Measurements from ENCODE around the gene RPS6KA3.

Gene RPS6KA3

GRCh38 chrX:20266810-20267606 lies at the start of gene RPS6KA3:
Gene RPS6KA3, minus strand, starts transcription at chrX:20266909. Its CDS starts 277 bp downstream, at chrX:20266632.
- DNase-seq (ENCODE audit: low read depth, low spot score): no peak
- H3K27ac ChIP-seq: peak within 1 kb of the TSS; percentile 79

- peak; percentile 31 for DNase-seq (ENCODE audit: low read depth, low spot score)
- H3K27ac ChIP-seq: peak overlapping the region; percentile 46
Measured at GRCh38 chrX:20315140-20315539, 48.4 kb upstream of the RPS6KA3 start.

- no peak for DNase-seq (ENCODE audit: low read depth, low spot score)
Measured at GRCh38 chrX:20313899-20314298, 47.2 kb upstream of the RPS6KA3 start.

DNA sequence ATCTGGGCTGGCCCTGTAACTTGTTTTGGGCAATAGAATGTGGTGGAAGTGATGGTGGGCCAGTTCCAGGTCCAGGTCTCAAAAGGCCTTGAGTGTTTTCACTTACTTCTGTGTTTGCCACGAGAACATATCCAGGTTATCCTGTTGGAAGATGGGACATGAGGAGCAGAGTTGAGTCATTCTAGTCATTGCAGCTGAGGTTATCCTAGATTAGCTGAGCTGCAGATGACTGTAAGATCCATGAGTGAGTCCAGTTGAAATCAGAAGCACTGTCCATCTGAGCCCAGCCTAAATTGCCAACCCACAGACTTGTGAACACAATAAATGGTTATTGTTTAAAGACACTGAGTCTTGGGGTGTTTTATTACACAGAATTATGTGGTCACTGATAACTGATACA lies 45.3 kb upstream of the RPS6KA3 start:
- DNase-seq (ENCODE audit: low read depth, low spot score): no peak
- no peak overlapping the region for H3K27ac ChIP-seq

More at GRCh38 chrX:20313899-20314298, 47.2 kb upstream of the RPS6KA3 start:
- H3K27ac ChIP-seq: no peak overlapping the region

DNA sequence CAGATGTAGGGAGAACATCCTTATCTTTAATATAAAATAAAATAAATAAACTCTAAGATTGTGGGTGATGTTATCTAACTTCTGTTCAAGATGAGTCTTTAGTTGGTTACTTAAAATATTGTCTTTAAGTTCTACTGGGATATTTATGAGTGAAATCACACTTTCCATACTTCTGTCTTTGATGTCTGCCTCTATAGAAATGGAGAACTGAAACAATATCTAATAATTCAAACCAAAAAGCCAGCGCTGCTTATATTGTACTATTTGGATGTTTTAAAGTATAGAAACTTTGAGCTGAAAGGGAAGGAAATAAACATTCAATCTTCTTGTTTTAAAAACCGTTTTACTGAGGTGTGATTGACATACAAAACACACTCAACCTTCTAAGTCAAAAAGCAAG lies 44.8 kb upstream of the RPS6KA3 start:
- H3K27ac ChIP-seq: no peak overlapping the region
- DNase-seq (ENCODE audit: low read depth, low spot score): no peak

GRCh38 chrX:20309806-20310205 lies 43.1 kb upstream of the RPS6KA3 start:
- no peak for DNase-seq (ENCODE audit: low read depth, low spot score)
- no peak overlapping the region for H3K27ac ChIP-seq

DNA sequence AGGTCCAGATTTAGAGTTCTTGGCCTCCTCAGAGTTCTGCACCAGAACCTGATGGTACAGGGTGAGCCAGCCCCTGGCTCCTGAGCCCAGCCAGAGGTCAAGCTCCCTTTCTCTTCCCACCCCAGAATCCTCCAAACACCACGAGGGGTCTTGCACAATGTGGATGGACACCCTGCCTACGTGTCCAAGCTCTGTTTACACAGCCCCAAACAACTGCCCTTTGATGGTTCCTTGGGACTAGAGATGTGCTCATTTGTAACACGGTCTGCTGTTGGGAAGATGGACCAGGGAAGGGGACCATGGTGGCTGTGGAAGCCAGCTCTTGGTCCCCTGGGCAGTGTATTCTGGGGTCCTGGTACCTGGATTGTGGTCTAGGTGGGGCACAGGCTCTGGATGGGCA lies 40.0 kb upstream of the RPS6KA3 start:
- no peak for DNase-seq (ENCODE audit: low read depth, low spot score)
- H3K27ac ChIP-seq: no peak overlapping the region

- no peak overlapping the region for H3K27ac ChIP-seq
- no peak for DNase-seq (ENCODE audit: low read depth, low spot score)
Measured at GRCh38 chrX:20300822-20301221, 34.1 kb upstream of the RPS6KA3 start.

DNA sequence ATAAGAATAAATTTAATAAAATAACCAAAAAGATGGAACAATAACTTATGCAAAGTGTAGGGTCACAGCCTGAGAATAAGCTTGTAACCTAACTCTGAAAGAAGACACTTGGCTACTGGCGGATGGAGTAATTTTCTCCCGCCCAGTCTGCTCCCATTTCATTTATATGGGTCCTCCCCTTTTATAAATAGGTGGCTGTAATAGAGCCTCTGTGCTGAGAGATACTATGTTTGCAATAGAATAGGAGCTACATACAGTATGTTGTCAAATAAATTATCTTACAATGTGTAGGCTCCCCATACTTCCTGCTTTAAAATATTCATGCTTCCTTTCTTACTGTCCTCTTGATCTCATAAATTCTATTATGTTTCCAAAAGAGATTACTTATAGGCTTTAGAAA lies 28.2 kb upstream of the RPS6KA3 start:
- no peak for DNase-seq (ENCODE audit: low read depth, low spot score)
- H3K27ac ChIP-seq: no peak overlapping the region

DNA sequence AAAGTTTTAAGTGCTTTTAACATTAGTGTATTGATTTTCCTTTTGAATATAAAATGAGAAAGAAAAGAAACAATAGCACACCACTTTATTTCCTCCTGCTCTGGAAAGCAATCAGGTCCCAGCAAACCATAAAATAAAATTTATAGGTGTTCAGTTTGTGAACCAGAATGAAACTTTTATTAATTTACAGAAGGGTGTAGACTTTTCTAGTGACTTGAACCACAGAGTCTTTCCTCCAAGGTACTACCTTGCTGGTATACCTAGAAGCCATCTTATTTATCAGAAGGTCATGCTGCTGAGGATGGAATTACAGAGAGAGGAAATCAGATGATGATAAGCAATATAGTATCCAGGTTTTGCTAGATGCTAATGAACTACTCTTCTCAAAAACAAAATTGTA lies 27.6 kb upstream of the RPS6KA3 start:
- no peak for DNase-seq (ENCODE audit: low read depth, low spot score)
- H3K27ac ChIP-seq: no peak overlapping the region

DNA sequence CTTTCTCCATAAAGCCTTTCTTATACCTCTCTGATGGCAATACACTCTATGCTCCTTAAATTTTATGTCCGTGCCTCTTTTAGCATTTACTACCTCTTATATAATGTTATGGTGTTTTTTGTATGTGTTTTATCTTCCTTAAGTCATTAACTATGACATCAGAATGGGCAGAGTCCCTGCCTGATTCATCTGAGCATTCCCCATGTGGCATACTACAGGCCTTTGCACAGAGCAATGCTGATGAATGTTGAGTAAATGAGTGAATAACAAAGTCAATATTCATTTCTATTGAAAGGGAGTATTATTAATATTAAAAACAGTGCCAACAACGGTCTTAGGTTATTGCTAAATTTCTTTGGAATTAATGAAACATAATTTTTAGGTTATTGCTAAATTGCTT lies 18.8 kb upstream of the RPS6KA3 start:
- no peak overlapping the region for H3K27ac ChIP-seq
- DNase-seq (ENCODE audit: low read depth, low spot score): no peak

- H3K27ac ChIP-seq: no peak overlapping the region
- DNase-seq (ENCODE audit: low read depth, low spot score): no peak
Measured at GRCh38 chrX:20284992-20285391, 18.3 kb upstream of the RPS6KA3 start.

GRCh38 chrX:20284444-20284843 lies 17.7 kb upstream of the RPS6KA3 start:
- no peak for DNase-seq (ENCODE audit: low read depth, low spot score)
- H3K27ac ChIP-seq: no peak overlapping the region

- no peak for DNase-seq (ENCODE audit: low read depth, low spot score)
- no peak overlapping the region for H3K27ac ChIP-seq
Measured at GRCh38 chrX:20280938-20281337, 14.2 kb upstream of the RPS6KA3 start.

DNA sequence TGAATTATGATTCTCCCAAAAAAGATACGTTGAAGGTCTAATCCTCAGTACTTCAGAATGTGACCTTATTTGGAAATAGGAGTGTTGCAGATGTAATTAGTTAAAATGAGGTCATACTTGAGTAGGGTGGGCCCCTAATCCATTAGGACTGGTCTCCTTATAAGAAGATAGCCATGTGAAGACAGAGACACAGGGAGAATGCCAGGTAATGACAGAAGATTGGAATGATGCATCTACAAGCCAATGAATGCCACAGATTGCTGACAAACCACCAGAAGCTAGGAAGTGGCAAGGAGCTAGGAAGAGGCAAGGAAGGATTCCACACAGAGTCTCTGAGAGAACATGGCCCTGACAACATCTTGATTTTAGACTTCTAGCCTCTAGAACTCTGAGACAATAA lies 7.4 kb upstream of the RPS6KA3 start:
- DNase-seq (ENCODE audit: low read depth, low spot score): no peak
- no peak overlapping the region for H3K27ac ChIP-seq

- no peak for DNase-seq (ENCODE audit: low read depth, low spot score)
- peak overlapping the region; percentile 73 for H3K27ac ChIP-seq
Measured at GRCh38 chrX:20271730-20272129, 5.0 kb upstream of the RPS6KA3 start.

DNA sequence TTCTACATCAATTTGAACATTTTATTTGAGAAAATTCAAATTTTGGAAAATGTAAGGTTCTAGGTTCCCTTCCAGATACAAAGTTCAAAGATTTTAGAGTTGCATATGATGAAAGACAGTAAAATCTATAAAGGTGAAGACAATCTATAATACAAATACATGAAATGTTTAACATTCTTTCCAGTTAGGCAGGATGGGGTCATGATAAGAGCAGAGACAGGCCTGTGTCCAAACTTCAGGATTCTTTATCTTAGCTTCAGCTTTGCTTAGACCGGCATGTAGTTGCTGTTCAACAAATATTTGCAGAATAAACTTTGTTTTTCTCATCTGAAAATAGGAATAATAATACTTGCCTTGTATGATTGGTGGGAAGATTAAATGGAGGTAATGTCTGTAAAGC lies 4.5 kb upstream of the RPS6KA3 start:
- peak overlapping the region; percentile 73 for H3K27ac ChIP-seq
- no peak for DNase-seq (ENCODE audit: low read depth, low spot score)

DNA sequence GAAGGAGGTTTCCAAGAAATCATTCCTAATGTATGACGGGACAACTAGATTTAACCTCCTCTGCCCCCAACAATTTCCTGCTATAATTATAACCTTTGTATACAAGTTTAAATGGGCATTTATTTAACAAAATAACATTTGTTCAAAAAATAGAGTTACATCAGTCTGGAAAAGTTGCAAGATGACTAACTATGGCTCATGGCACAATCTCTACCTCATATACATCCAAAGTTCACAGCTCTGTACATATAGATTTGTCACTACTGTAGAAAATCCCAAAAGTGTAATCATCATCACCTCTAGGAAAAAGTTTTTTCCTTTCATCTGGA lies 3.8 kb upstream of the RPS6KA3 start:
- DNase-seq (ENCODE audit: low read depth, low spot score): no peak
- peak overlapping the region; percentile 73 for H3K27ac ChIP-seq

GRCh38 chrX:20269848-20270561 lies 3.3 kb upstream of the RPS6KA3 start:
- H3K27ac ChIP-seq: peak overlapping the region; percentile 73
- no peak for DNase-seq (ENCODE audit: low read depth, low spot score)

GRCh38 chrX:20267931-20268701 lies 1.4 kb upstream of the RPS6KA3 start:
- no peak for DNase-seq (ENCODE audit: low read depth, low spot score)
- peak overlapping the region; percentile 79 for H3K27ac ChIP-seq

GRCh38 chrX:20267607-20267930 lies 860 bp upstream of the RPS6KA3 start:
- no peak for DNase-seq (ENCODE audit: low read depth, low spot score)
- H3K27ac ChIP-seq: peak overlapping the region; percentile 79
